Transverse colon (tissue), 3 donors: ENCODE measurements around the gene OR7G1.

Experiments used
- EP300 ChIP-seq: sonication (generic); formaldehyde crosslinking; IDR thresholded peaks from one replicate; pipeline ENCODE4 v1.6.1; 2017; ENCODE audit warnings: antibody characterized with exemption, low read depth
- POLR2A ChIP-seq: fragments of 450-650 bp; IDR thresholded peaks from one replicate; pipeline ENCODE4 v1.6.1; 2016; ENCODE audit warnings: antibody characterized with exemption, mild to moderate bottlenecking, moderate library complexity
- TF ChIP-seq, protein P1 (sequence below), 5 experiments: fragments of 200-600 bp in 3 of 5; fragments of 450-650 bp in 2 of 5; sonication (generic) in 3 of 5; IDR thresholded peaks; 1 replicate in 2 of 5; 2 replicates in 3 of 5; pipeline ENCODE4 v1.5.1; 2016 to 2017; ENCODE audit warnings: antibody characterized with exemption in 5 of 5, inconsistent platforms in 3 of 5, mild to moderate bottlenecking in 2 of 5, moderate library complexity in 1 of 5

DNA sequence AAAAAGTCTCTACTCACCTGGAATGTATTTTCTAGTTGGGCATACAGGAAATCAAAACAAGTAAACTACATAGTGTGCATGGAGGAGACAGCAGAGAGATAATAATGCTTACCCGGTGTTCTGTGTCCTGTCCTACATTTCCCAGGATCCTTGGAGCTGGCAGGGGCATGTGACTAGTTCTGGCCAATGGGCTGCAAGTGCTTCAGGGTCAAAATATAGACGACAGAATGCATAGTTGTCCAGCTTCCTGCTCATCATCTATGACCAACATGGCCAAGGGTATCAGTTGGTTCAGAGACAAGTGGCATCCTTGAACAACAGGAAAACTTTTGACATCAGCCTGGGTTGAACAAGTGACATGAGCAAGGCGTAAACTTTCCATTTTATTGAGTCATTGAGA, 33.1 kb upstream of the OR7G1 start:
- TF ChIP-seq, protein P1, sequence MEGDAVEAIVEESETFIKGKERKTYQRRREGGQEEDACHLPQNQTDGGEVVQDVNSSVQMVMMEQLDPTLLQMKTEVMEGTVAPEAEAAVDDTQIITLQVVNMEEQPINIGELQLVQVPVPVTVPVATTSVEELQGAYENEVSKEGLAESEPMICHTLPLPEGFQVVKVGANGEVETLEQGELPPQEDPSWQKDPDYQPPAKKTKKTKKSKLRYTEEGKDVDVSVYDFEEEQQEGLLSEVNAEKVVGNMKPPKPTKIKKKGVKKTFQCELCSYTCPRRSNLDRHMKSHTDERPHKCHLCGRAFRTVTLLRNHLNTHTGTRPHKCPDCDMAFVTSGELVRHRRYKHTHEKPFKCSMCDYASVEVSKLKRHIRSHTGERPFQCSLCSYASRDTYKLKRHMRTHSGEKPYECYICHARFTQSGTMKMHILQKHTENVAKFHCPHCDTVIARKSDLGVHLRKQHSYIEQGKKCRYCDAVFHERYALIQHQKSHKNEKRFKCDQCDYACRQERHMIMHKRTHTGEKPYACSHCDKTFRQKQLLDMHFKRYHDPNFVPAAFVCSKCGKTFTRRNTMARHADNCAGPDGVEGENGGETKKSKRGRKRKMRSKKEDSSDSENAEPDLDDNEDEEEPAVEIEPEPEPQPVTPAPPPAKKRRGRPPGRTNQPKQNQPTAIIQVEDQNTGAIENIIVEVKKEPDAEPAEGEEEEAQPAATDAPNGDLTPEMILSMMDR (IDR thresholded peaks at IDR 0.05) = no peak
- no peak for TF ChIP-seq POLR2A
- TF ChIP-seq EP300 = no peak
